Neural progenitor cell (in vitro differentiated cells): ENCODE results near the gene ANP32E.

Experiments
- EZH2 ChIP-seq: fragments of 200-600 bp; sonication (generic); IDR thresholded peaks from 2 replicates; pipeline ENCODE4 v1.6.1; 2017; ENCODE audit warnings: antibody characterized with exemption, mild to moderate bottlenecking, moderate library complexity
- EZH2phosphoT487 ChIP-seq: fragments of 200-600 bp; sonication (generic); IDR thresholded peaks from 2 replicates; pipeline ENCODE4 v1.6.1; 2017; ENCODE audit warnings: antibody characterized with exemption

DNA sequence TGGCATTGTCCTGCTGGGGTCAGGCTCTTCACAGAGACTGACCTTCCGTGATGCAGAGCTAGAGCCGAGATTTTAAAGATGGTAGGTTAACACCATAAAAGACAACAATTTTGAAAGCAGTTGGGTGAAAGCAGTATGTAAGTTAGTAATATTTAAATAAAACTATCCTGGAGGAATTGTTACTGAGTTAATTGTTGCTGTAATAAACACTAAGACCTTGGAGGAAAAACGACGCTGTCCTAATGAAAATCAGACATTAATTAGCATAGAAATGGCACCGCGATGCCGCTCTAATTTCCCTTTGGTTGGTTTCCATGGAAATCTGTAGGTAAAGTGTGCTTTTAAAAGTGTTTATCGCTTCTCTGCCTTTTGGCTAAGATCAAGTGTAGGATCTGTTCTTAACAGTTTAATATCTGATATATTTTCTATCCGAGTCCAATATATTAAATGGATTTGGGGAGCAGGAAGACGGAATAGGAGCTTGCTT, 745 bp upstream of the ANP32E start:
- TF ChIP-seq EZH2phosphoT487: no peak
- TF ChIP-seq EZH2: no peak
